ENCODE measurements around the gene CYB5A.

CYB5A gene

GRCh38 chr18:74274700-74275099 lies 17.1 kb downstream of the CYB5A start:
- in situ Hi-C loops (cut with MboI; ENCODE audit: low pct_unique_long_range_greater_than_20kb, low sequenced_read_pairs, unreplicated experiment) = no loop called here
- TF ChIP-seq, protein P1, sequence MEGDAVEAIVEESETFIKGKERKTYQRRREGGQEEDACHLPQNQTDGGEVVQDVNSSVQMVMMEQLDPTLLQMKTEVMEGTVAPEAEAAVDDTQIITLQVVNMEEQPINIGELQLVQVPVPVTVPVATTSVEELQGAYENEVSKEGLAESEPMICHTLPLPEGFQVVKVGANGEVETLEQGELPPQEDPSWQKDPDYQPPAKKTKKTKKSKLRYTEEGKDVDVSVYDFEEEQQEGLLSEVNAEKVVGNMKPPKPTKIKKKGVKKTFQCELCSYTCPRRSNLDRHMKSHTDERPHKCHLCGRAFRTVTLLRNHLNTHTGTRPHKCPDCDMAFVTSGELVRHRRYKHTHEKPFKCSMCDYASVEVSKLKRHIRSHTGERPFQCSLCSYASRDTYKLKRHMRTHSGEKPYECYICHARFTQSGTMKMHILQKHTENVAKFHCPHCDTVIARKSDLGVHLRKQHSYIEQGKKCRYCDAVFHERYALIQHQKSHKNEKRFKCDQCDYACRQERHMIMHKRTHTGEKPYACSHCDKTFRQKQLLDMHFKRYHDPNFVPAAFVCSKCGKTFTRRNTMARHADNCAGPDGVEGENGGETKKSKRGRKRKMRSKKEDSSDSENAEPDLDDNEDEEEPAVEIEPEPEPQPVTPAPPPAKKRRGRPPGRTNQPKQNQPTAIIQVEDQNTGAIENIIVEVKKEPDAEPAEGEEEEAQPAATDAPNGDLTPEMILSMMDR (IDR thresholded peaks at IDR 0.05; ENCODE audit: extremely low read depth, insufficient read depth, missing control alignments) = no peak
- DNase-seq (ENCODE audit: low spot score) = no peak

GRCh38 chr18:74273394-74273793 lies 18.4 kb downstream of the CYB5A start:
- TF ChIP-seq, protein P1 (IDR thresholded peaks at IDR 0.05; ENCODE audit: extremely low read depth, insufficient read depth, missing control alignments) = no peak
- DNase-seq (ENCODE audit: low spot score) = no peak
- in situ Hi-C loops (cut with MboI; ENCODE audit: low pct_unique_long_range_greater_than_20kb, low sequenced_read_pairs, unreplicated experiment) = no loop called here

- DNase-seq (ENCODE audit: low spot score) = no peak
- in situ Hi-C loops (cut with MboI; ENCODE audit: low pct_unique_long_range_greater_than_20kb, low sequenced_read_pairs, unreplicated experiment) = no loop called here
- TF ChIP-seq, protein P1 (IDR thresholded peaks at IDR 0.05; ENCODE audit: extremely low read depth, insufficient read depth, missing control alignments) = no peak
Observed at GRCh38 chr18:74271635-74272034, 20.1 kb downstream of the CYB5A start.

DNA sequence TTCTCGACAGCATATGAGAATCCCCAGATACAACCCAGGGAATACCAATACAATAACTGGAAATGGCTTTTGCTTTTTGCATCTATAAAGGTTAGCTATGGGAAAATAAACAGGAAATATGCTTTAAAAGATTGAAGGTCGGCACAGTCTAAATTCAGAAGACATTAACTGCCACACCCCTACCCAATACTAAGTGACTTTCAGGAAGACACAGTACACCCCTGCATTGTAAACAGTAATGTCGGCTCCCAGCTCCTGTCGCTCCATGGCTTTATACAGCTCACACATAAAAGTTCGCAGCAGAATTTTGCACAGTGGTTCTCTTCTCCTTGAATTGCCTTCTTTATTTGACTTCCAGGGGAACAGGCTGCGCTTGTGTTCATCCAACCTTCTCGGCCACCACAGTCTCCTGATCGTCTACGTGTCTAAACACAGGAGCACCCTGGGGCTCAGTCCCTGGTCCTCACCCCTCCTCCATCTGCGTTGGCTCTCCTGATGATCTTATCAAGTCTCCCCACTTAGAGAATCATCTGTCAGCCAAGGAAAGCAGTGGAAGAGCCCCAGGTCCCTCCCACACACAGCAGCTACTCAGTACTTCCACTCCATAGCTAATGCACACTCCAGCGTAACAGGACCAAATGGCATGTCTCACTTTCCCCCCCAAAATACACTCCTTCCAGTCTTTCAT lies 22.7 kb downstream of the CYB5A start:
- TF ChIP-seq, protein P1 (IDR thresholded peaks at IDR 0.05; ENCODE audit: extremely low read depth, insufficient read depth, missing control alignments) = no peak
- in situ Hi-C loops (cut with MboI; ENCODE audit: low pct_unique_long_range_greater_than_20kb, low sequenced_read_pairs, unreplicated experiment) = no loop called here
- DNase-seq (ENCODE audit: low spot score) = no peak

GRCh38 chr18:74268175-74268574 lies 23.6 kb downstream of the CYB5A start:
- TF ChIP-seq, protein P1 (IDR thresholded peaks at IDR 0.05; ENCODE audit: extremely low read depth, insufficient read depth, missing control alignments) = no peak
- DNase-seq (ENCODE audit: low spot score) = no peak
- in situ Hi-C loops (cut with MboI; ENCODE audit: low pct_unique_long_range_greater_than_20kb, low sequenced_read_pairs, unreplicated experiment) = no loop called here

DNA sequence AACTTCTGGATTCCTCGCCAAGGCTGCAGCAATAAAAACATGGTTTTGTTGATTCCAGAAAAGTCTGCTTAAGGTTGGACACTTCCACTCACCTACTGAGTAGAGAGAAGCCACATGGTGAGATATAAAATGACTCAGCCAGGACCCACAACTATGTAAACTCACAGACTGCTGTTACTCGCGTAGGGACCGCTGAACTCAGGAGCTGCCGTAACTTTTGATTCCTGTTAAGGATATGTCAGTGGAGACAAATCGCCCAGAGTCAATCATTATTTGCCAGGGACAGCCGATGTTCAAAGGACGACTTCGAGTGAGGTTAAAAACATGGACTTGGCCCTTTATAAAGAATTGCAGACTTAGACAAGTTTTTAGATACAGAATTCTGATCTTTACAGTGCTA lies 25.6 kb downstream of the CYB5A start:
- TF ChIP-seq, protein P1 (IDR thresholded peaks at IDR 0.05; ENCODE audit: extremely low read depth, insufficient read depth, missing control alignments) = no peak
- DNase-seq (ENCODE audit: low spot score) = no peak
- in situ Hi-C loops (cut with MboI; ENCODE audit: low pct_unique_long_range_greater_than_20kb, low sequenced_read_pairs, unreplicated experiment) = no loop called here

Data from GM13977 (cell line).